Peyer's patch (tissue), 4 donors: ENCODE results near the gene HS2ST1. TPM values are rescaled to one million over a fixed set of nuclear protein-coding genes. Genes with fewer than 3 reads are reported as not detected.

ENCODE experiments used
- DNase-seq, 3 donors: peaks; one replicate each; pipeline ENCODE4 v3.0.0-alpha.2; 2017 to 2019
- H3K27ac ChIP-seq, 4 donors: fragments of 200-600 bp; sonication (generic); one replicate each; pipeline ENCODE4 v1.5.1; 2016 to 2019
- H3K27me3 ChIP-seq, 2 donors: fragments of 200-600 bp; sonication (generic); one replicate each; pipeline ENCODE4 v1.5.1; 2019
- H3K36me3 ChIP-seq, 3 donors: fragments of 200-600 bp; sonication (generic); one replicate each; pipeline ENCODE4 v1.5.1; 2016 to 2019
- H3K4me1 ChIP-seq, 4 donors: fragments of 200-600 bp; sonication (generic); one replicate each; pipeline ENCODE4 v1.5.1; 2016 to 2019
- H3K4me3 ChIP-seq, 4 donors: fragments of 200-600 bp; sonication (generic); 1 replicate in 3 of 4; 2 replicates in 1 of 4; pipeline ENCODE4 v1.5.1; 2016 to 2019; ENCODE audit warnings: mild to moderate bottlenecking in 1 of 4
- H3K9me3 ChIP-seq, 4 donors: fragments of 200-600 bp; sonication (generic); one replicate each; pipeline ENCODE4 v1.5.1; 2016 to 2019; ENCODE audit warnings: mild to moderate bottlenecking in 1 of 4
- POLR2A ChIP-seq, 2 donors: fragments of 450-650 bp; IDR thresholded peaks; one replicate each; pipeline ENCODE4 v1.5.1; 2017; ENCODE audit warnings: antibody characterized with exemption in 2 of 2, mild to moderate bottlenecking in 2 of 2, moderate library complexity in 2 of 2
- total RNA-seq, 4 donors: library from RNA; depleted of rRNA; stranded (reverse); fragments of >200 nt; gene quantifications; one replicate each; pipeline ENCODE4 v1.1.0, GENCODE V29; 2016
- TF ChIP-seq, protein P1 (sequence below), 6 experiments: fragments of 450-650 bp in 4 of 6; fragments of 200-600 bp in 2 of 6; sonication (generic) in 1 of 6; IDR thresholded peaks; one replicate each; pipeline ENCODE4 v1.5.1; 2017 to 2019; ENCODE audit warnings: antibody characterized with exemption in 6 of 6, mild to moderate bottlenecking in 3 of 6, moderate library complexity in 1 of 6

The HS2ST1 gene
- total RNA-seq, 4 donors from 2014 or later = 9.1 to 14.9 (median 10.3) TPM

- no peaks in the 10 kb centered on the region for H3K27me3 ChIP-seq
- H3K4me1 ChIP-seq = no peaks in the 10 kb centered on the region
- H3K27ac ChIP-seq = no peak overlapping the region
- H3K36me3 ChIP-seq = no peaks in the 10 kb centered on the region
- no peaks in the 10 kb centered on the region for H3K9me3 ChIP-seq
- no peak for DNase-seq
- H3K4me3 ChIP-seq = no peak overlapping the region
- TF ChIP-seq, protein P1, sequence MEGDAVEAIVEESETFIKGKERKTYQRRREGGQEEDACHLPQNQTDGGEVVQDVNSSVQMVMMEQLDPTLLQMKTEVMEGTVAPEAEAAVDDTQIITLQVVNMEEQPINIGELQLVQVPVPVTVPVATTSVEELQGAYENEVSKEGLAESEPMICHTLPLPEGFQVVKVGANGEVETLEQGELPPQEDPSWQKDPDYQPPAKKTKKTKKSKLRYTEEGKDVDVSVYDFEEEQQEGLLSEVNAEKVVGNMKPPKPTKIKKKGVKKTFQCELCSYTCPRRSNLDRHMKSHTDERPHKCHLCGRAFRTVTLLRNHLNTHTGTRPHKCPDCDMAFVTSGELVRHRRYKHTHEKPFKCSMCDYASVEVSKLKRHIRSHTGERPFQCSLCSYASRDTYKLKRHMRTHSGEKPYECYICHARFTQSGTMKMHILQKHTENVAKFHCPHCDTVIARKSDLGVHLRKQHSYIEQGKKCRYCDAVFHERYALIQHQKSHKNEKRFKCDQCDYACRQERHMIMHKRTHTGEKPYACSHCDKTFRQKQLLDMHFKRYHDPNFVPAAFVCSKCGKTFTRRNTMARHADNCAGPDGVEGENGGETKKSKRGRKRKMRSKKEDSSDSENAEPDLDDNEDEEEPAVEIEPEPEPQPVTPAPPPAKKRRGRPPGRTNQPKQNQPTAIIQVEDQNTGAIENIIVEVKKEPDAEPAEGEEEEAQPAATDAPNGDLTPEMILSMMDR (IDR thresholded peaks at IDR 0.05) = no peak
- no peak for TF ChIP-seq POLR2A (IDR thresholded peaks at IDR 0.05)
Measured at GRCh38 chr1:87086120-87086519, 171.7 kb downstream of the HS2ST1 start.

DNA sequence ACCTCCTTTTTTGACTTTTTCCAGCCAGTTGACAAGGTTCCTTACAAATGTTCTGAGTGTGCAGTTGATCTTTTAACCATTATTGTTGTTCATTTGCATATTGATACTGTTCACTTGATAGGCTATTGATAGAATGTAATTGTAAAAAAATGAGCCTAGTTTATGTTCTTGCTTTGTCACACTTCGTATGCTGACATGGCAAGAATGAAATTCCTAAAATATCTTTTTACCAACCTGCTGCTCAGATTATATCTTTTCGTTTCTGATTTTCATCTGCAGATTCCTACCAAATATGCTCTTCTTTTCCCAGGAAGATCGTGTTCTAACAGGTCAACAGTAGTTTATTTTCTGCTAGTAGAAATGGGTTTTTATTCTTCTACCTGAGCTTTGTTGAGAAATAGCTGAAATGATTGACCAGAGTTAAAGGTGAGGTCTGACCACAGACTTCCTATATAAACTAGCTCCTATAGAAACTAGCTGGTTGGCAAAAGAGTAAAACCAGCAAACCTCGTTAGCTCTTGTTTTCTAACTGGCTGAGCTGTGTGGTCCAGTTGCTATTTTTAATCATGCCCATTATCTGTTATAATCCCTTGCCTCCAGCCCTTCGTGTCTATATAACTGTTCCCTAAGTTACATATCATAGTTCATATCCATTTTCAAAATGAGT is 174.8 kb downstream of the HS2ST1 start:
- H3K4me3 ChIP-seq = no peak overlapping the region
- no peaks in the 10 kb centered on the region for H3K27me3 ChIP-seq
- DNase-seq = no peak
- H3K36me3 ChIP-seq = no peaks in the 10 kb centered on the region
- H3K27ac ChIP-seq = no peak overlapping the region
- TF ChIP-seq POLR2A (IDR thresholded peaks at IDR 0.05) = no peak
- TF ChIP-seq, protein P1 (IDR thresholded peaks at IDR 0.05) = no peak
- no peaks in the 10 kb centered on the region for H3K9me3 ChIP-seq
- H3K4me1 ChIP-seq = no peaks in the 10 kb centered on the region

- H3K27me3 ChIP-seq = no peaks in the 10 kb centered on the region
- H3K36me3 ChIP-seq = no peaks in the 10 kb centered on the region
- no peaks in the 10 kb centered on the region for H3K4me1 ChIP-seq
- TF ChIP-seq POLR2A (IDR thresholded peaks at IDR 0.05) = no peak
- TF ChIP-seq, protein P1 (IDR thresholded peaks at IDR 0.05) = no peak
- no peaks in the 10 kb centered on the region for H3K9me3 ChIP-seq
- no peak for DNase-seq
- H3K4me3 ChIP-seq = no peak overlapping the region
- no peak overlapping the region for H3K27ac ChIP-seq
Measured at GRCh38 chr1:87089823-87090222, 175.4 kb downstream of the HS2ST1 start.

GRCh38 chr1:87091425-87091824 is 177.0 kb downstream of the HS2ST1 start:
- TF ChIP-seq, protein P1 (IDR thresholded peaks at IDR 0.05) = no peak
- TF ChIP-seq POLR2A (IDR thresholded peaks at IDR 0.05) = no peak
- no peaks in the 10 kb centered on the region for H3K9me3 ChIP-seq
- no peaks in the 10 kb centered on the region for H3K27me3 ChIP-seq
- no peak overlapping the region for H3K27ac ChIP-seq
- no peak for DNase-seq
- H3K4me1 ChIP-seq = no peaks in the 10 kb centered on the region
- H3K36me3 ChIP-seq = no peaks in the 10 kb centered on the region
- no peak overlapping the region for H3K4me3 ChIP-seq

DNA sequence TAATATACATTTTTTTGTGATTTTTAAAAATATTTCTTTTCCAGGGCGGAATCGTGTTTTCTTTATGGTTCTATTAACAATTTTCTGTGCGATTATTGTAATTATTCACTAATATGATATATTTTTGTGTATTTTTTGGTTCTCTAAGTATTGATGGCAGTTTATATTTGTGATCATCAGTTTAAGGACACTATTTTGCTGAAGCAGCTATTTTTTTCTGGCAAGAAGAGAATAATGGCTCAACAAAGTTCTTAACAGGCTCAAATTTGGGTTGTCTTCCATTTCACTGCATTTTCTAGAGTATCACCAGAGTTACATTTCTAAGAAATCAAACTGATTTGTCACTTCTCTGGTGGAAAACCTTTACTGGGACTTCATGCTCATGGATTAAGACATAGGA is 178.4 kb downstream of the HS2ST1 start:
- H3K9me3 ChIP-seq = no peaks in the 10 kb centered on the region
- no peak overlapping the region for H3K27ac ChIP-seq
- no peaks in the 10 kb centered on the region for H3K4me1 ChIP-seq
- no peaks in the 10 kb centered on the region for H3K27me3 ChIP-seq
- no peak for DNase-seq
- TF ChIP-seq POLR2A (IDR thresholded peaks at IDR 0.05) = no peak
- TF ChIP-seq, protein P1 (IDR thresholded peaks at IDR 0.05) = no peak
- no peaks in the 10 kb centered on the region for H3K36me3 ChIP-seq
- H3K4me3 ChIP-seq = no peak overlapping the region

- no peak overlapping the region for H3K4me3 ChIP-seq
- H3K36me3 ChIP-seq = no peaks in the 10 kb centered on the region
- no peak for DNase-seq
- H3K27me3 ChIP-seq = no peaks in the 10 kb centered on the region
- no peaks in the 10 kb centered on the region for H3K4me1 ChIP-seq
- no peaks in the 10 kb centered on the region for H3K9me3 ChIP-seq
- no peak overlapping the region for H3K27ac ChIP-seq
- TF ChIP-seq POLR2A (IDR thresholded peaks at IDR 0.05) = no peak
- TF ChIP-seq, protein P1 (IDR thresholded peaks at IDR 0.05) = no peak
Measured at GRCh38 chr1:87093286-87093685, 178.9 kb downstream of the HS2ST1 start.
